Left forelimb (tissue), 1 donor: ENCODE data around the gene ZNF154.
"Not testable (repeated sequence)": the region's sequence is repeated elsewhere in the genome, so short reads cannot be mapped to it uniquely, and the experiment has no call there.

Experiments
- DNase-seq: peaks from one replicate; pipeline ENCODE4 v3.0.0-alpha.2; 2018; ENCODE audit warnings: low spot score

Gene ZNF154

DNA sequence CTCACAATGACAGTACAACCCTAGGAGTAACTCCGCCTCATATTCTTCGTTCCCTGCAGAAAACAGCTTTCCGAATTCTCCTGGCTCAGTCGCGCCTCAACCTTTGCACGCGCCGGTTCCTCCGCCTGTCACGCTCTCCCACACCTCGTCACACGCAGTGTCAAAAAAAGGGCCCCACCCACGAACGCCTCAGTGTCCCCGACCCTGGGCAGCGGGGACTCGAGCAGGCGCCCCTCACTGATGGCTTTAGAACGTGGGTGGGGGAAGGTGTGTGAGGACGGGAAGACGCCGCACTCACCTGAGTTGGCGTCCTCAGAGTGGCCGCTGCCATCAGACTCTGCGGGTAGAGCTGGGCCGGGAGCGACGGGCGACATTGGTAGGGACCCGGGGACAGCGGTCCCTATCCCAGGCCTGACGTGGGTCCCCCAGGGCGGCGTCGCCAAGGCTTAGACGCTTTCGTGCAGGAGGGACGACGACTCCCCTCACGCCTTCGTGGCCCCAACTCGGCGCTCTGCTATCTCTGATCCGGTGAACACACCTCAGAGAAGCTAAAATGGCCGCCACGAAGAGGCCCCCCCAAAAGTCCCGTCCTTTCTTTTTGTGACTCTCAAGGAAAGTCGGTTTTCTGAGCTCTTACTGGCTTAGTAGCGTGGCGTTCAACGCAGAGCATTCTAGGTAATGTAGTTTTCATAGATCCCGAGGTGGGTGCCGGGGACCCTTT, at the start of gene ZNF154:
TSS of gene ZNF154 (minus strand) at position 564 of the 721 bp plus-strand sequence. CDS start at position 331, 233 bp downstream.
- peak; percentile 84 for DNase-seq

DNA sequence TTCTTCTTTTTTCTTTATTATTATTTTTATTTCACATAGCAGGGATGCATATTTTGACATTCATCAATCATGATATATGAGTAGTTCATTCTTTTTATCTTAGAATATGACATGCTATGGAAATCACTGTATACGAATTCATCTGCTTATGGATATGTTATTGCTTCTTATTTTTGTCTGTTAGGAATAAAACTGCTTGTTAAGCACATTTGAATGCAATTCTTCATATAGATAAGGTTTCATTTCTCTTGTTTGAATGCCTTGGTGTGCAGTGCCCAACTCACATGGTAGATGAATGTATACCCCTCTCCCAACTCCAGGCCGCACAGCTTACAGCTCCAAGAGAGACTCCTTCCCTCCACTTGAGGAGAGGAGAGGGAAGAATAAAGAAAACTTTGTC, 48.9 kb upstream of the ZNF154 start:
- no peak for DNase-seq

DNA sequence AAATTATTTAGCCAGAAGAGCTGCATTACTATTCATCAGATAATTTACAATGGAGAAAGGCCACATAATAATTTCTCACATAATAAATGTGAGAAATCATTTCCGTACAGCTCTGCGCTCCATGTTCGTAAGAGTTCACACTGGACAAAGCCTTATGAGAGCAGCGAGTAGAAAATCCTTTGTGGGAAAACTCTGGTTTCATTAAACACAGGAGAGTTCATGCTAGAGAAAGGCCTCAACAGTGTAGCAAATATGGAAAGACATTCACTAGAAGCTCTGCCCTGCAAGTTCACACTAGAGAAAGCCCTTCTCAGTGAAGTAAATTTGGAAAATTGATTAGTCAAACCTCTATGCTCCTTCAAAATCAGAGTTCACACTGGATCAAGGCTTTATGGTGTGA, 46.0 kb upstream of the ZNF154 start:
- no peak for DNase-seq

DNA sequence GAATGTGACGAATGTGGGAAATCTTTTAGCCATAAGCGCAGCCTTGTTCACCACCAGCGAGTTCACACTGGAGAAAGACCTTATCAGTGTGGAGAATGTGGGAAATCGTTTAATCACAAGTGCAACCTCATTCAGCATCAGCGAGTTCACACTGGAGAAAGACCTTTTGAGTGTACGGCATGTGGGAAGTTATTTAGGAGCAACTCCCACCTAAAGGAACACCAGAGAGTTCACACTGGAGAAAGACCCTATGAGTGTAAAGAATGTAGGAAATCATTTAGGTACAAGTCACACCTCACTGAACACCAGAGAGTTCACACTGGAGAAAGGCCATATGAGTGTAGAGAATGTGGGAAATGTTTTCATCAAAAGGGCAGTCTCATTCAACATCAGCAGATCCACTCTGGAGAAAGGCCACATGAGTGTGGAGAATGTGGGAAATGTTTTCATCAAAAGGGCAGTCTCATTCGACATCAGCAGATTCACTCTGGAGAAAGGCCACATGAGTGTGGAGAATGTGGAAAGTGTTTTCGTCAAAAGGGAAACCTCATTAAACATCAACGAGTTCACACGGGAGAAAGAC, 45.2 kb upstream of the ZNF154 start:
- no peak for DNase-seq

DNA sequence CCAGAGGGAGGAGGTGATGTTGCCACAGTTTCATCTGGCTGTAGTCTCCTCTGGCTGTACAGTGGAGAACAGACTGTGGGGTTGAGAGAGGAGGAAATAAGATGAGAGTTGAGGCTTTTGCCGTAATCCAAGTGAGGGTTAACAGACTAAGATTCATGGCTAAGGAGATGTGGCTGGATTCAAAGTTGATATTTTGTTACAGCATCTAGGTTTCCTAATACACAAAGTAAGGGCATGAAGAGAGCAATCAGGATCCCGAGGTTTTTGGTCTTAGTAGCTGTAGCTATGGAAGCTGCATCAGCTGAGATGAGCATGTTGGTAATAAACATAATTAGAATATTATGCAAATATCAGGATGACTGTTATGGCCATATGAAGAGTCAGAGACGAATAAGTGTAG, 39.0 kb upstream of the ZNF154 start:
- DNase-seq = no peak

DNA sequence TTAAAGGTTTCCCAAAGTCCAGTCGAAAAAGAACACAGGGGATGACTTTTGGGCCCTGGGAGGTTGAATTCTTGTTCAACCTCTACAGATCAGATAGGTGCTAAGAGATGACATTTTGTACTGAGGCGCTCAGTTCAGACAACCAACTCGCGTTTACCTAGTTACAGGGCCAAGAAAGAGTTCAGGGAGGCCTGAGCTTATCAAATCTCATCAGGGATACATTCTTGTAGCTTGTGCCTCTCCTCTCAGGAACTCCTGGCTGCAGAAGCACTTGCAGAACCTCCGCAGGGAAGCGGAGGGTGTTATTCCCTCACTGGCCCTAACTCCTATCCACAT, 38.4 kb upstream of the ZNF154 start:
- no peak for DNase-seq

DNA sequence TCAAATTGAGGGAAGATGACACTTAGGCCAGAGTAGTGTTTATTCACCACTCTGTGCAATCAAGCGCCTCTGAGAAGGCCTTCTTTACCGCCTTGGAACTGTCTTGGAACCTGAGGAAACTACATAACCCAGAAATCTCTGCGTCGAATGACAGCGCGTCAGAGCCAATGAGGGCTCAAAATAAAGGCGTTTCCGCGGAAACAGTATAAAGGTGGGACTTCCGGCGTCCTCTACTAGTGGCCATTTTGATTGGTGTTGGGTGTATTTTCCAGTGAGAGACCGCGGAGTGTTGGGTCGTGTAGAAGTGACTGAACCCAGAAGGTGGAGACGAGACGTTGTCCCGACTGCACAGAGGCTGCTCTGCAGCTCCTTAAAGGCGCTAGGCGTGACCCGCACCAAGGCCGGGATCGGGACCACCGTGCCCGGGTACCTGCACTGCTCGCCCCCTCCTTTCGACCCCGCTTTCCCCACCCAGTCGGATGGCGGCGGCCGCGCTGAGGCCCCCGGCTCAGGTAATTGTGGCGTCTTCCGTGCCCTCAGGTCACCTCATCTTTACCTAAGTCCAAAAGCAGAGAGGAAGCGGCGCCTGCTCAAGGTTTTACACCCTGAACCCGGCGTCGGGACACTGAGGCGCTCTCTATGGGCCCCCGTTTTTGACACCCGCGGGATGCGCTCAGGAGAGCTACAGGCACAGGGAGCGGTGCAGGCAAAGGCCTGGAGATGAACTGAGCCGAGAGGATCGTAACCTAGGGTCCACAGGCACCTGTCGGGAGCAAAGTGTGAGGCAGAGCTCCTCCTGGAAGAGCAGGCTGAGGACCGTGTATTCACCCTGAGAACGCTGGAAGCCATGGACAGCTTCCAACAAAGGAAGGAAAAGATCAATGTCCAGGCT, 37.8 kb upstream of the ZNF154 start, which contains the start of gene ZNF776:
TSS of gene ZNF776 (plus strand) at position 236 of the 892 bp plus-strand sequence. CDS start at position 480, 244 bp downstream.
- DNase-seq = peak; percentile 85

DNA sequence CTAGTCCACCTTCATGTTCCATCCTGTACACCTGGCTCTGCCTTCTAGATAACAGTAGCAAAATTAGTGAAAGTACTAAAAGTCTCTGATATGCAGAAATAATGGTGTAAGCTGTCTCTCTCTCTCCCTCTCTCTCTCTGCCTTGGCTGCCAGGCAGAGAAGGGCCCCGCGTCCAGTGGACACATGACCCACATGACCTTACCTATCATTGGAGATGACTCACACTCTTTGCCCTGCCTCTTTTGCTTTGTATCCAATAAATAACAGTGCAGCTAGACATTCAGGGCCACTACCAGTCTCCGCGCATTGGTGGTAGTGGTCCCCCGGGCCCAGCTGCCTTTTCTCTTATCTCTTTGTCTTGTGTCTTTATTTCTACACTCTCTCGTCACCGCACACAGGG, 29.8 kb upstream of the ZNF154 start:
- DNase-seq = not testable (repeated sequence)

DNA sequence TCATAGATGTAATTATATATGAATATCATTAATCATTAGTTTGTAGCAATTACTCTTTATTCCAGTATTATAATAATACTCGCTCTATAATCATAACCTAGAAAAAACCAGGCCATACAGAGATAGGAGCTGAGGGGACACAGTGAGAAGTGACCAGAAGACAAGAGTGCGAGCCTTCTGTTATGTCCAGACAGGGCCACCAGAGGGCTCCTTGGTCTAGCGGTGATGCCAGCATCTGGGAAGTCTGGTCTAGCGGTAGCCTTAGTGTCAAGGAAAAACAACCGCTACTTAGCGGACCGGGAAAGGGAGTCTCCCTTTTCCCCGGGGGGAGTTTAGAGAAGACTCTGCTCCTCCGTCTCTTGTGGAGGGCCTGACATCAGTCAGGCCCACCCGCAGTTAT, 29.3 kb upstream of the ZNF154 start:
- DNase-seq = not testable (repeated sequence)

DNA sequence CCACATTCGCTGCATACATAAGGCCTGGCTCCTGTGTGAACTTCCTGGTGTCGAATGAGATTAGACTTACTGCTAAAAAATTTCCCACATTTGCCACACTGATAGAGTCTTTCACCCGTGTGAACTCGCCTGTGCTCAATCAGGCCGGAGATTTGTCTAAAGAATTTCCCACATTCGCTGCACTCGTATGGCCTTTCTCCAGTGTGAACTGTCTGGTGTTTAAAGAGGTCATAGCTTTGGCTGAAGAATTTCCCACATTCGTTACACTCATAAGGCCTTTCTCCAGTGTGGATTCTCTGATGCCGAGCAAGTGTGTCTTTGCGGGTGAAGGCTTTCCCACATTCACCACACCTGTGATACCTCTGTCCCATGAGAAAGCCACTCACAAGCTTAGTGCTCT, 11.9 kb upstream of the ZNF154 start:
- no peak for DNase-seq

DNA sequence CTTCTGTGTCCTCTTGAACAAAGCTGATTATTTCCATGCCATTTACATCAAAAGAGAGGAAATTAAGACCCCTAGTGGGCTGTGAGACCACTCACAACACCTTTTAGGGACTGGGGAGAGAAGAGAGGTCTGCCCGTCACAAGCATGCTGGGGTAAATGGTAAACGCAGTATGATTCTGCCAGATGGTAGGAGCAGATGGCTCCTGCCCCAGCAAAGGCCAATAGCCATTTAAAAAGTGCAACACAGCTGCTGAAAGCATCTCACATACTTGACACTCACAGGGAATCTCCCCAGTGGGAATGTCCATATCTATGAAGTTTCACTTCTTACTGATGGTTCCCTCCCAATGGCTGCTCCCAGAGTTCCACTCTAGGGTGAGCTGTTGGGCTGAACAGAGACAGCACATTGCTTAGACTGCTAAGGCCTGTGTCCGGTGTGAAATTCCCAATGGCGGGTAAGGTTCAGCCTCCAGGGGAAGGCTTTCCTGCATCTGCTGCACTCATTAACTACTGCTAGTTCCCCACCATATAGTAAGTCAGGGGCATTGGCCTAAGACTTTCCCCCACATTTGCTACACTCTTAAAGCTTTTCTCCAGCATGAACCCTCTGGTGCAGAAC, 11.0 kb upstream of the ZNF154 start:
- no peak for DNase-seq

DNA sequence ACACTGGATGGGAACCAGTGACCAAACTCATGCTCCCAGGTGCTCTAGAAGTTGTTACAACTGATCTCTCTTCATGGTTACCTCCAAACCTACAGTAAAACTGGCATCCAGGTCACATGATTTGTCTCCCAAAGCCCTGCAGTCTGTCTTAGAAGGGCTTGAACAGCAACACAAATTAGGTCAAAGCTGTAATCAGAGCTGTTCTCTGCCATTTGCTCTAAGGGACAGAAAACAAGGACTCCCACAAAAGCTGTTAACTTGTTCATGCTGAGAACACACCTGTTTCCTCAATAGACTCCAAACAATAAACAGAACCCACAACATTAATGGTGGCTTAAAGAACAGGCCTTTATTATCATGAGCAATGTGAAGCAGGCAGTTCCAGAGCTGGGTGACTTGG, 10.4 kb upstream of the ZNF154 start:
- DNase-seq = no peak

DNA sequence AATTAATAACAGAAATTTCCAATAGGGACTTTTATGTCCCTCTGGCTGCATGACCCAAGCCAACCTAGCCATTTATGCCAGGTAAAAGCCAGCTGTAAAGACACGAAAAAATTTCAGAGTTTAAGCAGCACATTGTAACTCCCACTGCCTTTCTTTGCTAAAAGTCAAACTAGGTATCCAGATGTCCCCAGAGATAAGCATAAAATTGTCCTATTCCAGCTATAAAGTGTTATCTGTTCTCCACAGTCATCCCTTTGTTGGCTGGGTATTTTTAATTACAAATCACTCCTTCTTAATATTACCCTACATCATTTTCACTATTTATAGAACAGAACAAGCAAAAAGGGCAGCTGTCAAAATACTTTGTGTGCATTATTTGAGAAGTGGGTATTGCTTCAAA, 3.2 kb upstream of the ZNF154 start:
- no peak for DNase-seq

DNA sequence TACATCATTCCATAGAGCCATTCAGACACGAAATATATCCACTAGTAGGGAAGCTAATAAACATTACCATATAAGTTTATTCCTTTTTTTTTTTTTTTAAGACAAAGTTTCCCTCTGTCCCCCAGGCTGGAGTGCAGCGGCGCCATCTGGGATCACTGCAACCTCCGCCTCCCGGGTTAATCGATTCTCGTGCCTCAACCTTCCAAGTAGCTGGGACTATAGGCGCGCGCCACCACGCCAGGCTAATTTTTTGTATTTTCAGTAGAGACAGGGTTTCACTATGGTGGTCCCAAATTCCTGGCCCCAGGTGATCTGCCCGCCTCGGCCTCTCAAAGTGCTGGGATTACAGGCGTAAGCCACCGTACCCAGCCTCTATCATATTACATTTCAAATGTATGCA, 612 bp upstream of the ZNF154 start:
- DNase-seq = no peak

DNA sequence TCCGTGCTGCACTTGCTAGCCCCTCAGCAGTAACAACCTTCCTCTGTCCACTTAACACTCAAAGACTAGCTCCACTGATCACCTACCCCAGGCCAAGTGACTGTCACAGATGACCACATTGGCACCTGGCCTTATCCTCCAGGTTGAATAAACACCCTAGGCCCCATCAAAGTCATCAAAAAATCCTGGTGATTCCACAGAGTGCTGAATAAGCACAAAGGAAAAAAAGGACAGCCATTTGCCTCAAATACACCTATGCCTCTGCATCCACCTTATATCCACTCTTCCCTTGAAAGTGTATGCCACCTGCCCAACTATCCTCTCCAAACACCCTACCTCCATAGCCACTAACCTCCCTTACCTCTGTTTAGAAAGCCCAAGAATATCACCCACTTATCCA, 2.7 kb downstream of the ZNF154 start:
- peak; percentile 12 for DNase-seq

DNA sequence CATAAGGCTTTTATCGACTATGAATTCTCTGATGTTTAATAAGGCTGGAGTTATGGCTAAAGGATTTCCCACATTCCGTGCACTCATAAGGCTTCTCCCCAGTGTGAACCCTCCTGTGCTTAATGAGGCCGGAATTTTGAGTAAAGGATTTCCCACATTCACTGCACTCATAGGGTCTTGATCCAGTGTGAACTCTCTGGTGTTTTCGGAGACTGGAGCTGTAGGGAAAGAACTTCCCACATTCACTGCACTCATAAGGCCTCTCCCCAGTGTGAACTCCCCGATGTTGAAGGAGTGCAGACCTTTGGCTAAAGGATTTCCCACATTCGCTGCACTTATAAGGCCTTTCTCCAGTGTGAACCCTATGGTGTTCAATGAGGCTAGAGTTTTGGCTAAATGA, 7.4 kb downstream of the ZNF154 start:
- no peak for DNase-seq

DNA sequence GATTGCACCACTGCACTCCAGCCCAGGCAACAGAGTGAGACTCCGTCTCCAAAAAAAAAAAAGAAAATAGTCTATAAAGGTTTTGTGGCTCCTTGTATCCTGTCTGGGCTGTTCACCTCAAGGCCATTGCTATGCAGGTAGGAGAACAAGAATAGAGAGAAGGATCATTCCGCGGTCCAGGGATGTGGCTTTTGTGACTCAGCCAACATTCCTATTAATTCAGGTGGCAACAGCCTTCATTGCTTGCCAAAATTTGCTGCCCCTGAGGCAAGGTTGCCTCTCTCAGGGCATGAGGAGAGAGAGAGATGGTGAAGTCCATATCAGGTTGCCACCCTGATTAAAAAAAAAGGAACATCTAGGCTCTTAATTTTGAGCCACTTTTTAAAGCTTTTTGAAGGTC, 19.3 kb downstream of the ZNF154 start:
- peak; percentile 6 for DNase-seq

DNA sequence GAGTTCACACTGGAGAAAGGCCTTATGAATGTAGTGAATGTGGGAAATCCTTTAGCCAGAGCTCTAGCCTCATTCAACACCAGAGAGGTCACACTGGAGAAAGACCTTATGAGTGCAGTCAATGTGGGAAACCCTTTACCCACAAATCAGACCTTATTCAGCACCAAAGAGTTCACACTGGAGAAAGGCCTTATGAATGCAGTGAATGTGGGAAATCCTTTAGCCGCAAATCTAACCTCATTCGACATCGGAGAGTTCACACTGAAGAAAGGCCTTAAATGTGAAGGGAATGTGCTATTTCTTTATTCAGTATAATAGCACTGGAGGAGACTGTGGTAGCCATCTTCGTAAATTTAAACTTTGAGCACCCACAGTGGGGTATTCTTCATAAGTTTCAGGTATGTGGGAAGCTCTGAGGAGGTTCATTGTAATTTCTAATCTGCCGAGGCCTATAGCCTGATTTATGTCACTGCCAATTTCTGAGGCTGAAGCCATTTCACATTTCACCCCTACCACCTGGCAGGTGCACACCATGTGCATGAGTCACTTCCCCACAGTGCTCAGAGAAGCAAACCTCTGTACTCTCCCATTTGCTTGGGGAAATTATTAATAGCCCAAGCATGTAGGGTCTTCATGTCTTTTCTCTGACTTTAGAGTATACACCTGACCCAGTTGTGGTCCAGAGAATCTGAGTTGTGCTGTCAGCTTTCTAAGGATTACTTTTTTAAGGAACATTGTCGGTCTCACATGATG, 20.8 kb downstream of the ZNF154 start:
- DNase-seq = no peak

DNA sequence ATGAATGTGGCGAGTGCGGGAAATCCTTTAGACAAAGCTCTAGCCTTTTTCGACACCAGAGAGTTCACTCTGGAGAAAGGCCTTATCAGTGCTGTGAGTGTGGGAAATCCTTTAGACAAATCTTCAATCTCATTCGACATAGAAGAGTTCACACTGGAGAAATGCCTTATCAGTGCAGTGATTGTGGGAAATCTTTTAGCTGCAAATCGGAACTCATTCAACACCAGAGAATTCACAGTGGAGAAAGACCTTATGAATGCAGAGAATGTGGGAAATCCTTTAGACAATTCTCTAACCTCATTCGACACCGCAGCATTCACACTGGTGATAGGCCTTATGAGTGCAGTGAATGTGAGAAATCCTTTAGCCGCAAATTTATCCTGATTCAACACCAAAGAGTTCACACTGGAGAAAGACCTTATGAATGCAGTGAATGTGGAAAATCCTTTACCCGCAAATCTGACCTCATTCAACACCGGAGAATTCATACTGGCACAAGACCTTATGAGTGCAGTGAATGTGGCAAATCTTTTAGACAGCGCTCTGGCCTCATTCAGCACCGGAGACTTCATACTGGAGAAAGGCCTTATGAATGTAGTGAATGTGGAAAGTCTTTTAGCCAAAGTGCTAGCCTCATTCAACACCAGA, 21.5 kb downstream of the ZNF154 start:
- no peak for DNase-seq

DNA sequence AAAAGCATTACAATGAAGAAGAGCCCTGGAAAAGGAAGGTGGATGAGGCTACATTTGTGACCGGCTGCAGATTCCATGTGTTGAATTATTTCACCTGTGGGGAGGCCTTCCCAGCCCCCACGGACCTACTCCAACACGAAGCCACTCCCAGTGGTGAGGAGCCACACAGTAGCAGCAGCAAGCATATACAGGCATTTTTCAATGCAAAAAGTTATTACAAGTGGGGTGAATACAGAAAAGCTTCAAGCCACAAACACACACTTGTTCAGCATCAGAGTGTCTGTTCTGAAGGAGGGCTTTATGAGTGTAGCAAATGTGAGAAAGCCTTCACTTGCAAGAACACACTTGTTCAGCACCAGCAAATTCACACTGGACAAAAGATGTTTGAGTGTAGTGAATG, 22.3 kb downstream of the ZNF154 start:
- no peak for DNase-seq

DNA sequence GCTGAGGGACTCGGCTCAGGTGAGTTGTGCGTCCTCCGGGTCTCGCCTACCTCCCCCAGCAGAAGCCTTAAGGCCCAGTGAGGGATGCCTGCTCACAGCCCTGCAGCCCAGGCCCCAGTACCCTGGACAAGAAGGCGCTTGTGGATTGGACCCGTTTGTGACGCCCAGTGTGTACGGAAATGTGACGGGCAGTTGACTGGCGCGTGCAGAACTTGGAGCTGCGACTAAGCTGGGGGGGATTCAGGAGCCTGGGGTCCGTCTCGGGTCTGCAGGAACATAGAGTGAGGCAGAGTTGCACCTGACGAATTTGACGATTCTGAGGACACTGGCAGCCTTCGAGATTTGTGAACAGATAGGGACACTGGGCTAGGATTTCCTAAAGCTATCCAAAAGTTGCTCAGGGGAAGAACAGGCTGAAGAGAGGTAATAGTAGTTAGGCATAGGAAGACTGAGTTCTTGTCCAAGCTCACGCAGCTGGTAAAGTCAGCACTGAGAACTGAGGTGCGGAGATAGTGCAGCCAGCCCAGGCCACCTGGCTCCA, 26.7 kb downstream of the ZNF154 start:
- no peak for DNase-seq
